Measurements from ENCODE around the gene ME1.

DNA sequence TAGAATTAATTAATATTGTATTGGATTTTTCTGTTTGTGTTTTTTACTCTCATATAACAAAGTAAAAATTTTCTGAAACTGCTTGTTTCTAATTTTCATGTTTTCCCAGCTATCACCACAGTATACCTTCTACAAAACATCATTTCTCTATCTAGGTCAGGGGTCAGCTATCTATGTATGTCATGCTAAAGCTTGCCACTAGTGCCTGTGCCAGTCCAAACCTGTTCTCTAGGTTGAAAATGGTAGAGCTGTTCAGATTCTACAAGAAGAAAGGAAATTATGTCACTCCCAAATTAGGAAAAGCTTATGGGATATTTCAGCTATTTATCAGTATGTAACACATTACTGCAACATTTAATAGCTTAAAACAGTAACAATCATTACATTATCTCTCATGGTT, 5.8 kb upstream of the ME1 start:
- TF ChIP-seq, protein P1, sequence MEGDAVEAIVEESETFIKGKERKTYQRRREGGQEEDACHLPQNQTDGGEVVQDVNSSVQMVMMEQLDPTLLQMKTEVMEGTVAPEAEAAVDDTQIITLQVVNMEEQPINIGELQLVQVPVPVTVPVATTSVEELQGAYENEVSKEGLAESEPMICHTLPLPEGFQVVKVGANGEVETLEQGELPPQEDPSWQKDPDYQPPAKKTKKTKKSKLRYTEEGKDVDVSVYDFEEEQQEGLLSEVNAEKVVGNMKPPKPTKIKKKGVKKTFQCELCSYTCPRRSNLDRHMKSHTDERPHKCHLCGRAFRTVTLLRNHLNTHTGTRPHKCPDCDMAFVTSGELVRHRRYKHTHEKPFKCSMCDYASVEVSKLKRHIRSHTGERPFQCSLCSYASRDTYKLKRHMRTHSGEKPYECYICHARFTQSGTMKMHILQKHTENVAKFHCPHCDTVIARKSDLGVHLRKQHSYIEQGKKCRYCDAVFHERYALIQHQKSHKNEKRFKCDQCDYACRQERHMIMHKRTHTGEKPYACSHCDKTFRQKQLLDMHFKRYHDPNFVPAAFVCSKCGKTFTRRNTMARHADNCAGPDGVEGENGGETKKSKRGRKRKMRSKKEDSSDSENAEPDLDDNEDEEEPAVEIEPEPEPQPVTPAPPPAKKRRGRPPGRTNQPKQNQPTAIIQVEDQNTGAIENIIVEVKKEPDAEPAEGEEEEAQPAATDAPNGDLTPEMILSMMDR (IDR thresholded peaks at IDR 0.05): no peak
- no peak for TF ChIP-seq POLR2AphosphoS5 (IDR thresholded peaks at IDR 0.05)

All from prostate gland (tissue), 2 donors.